ENCODE measurements around the gene CYP2S1.

GRCh38 chr19:41244117-41244516 is 51.1 kb downstream of the CYP2S1 start:
- TF ChIP-seq CTCF (IDR thresholded peaks at IDR 0.05; ENCODE audit: insufficient read depth, low read length) (no peak), POLR2AphosphoS5 (IDR thresholded peaks at IDR 0.05; ENCODE audit: low read depth) (no peak)
